HEK293 (cell line): ENCODE results near the gene ARHGAP35.
A peak's percentile ranks its signal among the peaks of the same experiment; 100 is the strongest.

Experiments
- BCL11A ChIP-seq: fragments of 450-650 bp; formaldehyde crosslinking; IDR thresholded peaks from 2 replicates; pipeline ENCODE4 v1.5.1; 2016; ENCODE audit warnings: low read depth, missing biosample characterization, missing genetic modification characterization
- HOXC10 ChIP-seq: sonication (generic); formaldehyde crosslinking; IDR thresholded peaks from 2 replicates; pipeline ENCODE4 v1.8.1; 2023; ENCODE audit warnings: mild to moderate bottlenecking, missing genetic modification reagents
- KLF1 ChIP-seq: fragments of 450-650 bp; formaldehyde crosslinking; IDR thresholded peaks from 2 replicates; pipeline ENCODE4 v1.5.1; 2016; ENCODE audit warnings: missing biosample characterization, missing genetic modification characterization
- KLF7 ChIP-seq: fragments of 450-650 bp; formaldehyde crosslinking; IDR thresholded peaks from 2 replicates; pipeline ENCODE4 v1.5.1; 2016; ENCODE audit warnings: missing biosample characterization, missing genetic modification characterization, borderline replicate concordance
- MZF1 ChIP-seq: fragments of 450-650 bp; formaldehyde crosslinking; IDR thresholded peaks from 2 replicates; pipeline ENCODE4 v1.5.1; 2017; ENCODE audit warnings: missing biosample characterization, missing genetic modification characterization, borderline replicate concordance
- RBAK ChIP-seq: fragments of 450-650 bp; formaldehyde crosslinking; IDR thresholded peaks from 2 replicates; pipeline ENCODE4 v1.5.1; 2016; ENCODE audit warnings: missing biosample characterization, missing genetic modification characterization
- SALL2 ChIP-seq: fragments of 450-650 bp; formaldehyde crosslinking; IDR thresholded peaks from 2 replicates; pipeline ENCODE4 v1.5.0; 2017; ENCODE audit warnings: missing biosample characterization, mild to moderate bottlenecking, missing genetic modification characterization, borderline replicate concordance
- ZBTB1 ChIP-seq: fragments of 450-650 bp; formaldehyde crosslinking; IDR thresholded peaks from 2 replicates; pipeline ENCODE4 v1.5.1; 2016; ENCODE audit warnings: missing biosample characterization, missing genetic modification characterization
- ZFP41 ChIP-seq: fragments of 450-650 bp; formaldehyde crosslinking; IDR thresholded peaks from 2 replicates; pipeline ENCODE4 v1.5.1; 2016; ENCODE audit warnings: missing biosample characterization, missing genetic modification characterization, borderline replicate concordance
- ZNF184 ChIP-seq: fragments of 450-650 bp; IDR thresholded peaks from 2 replicates; pipeline ENCODE4 v1.5.1; 2018; ENCODE audit warnings: missing biosample characterization, mild to moderate bottlenecking, missing genetic modification characterization
- ZNF202 ChIP-seq: fragments of 450-650 bp; formaldehyde crosslinking; IDR thresholded peaks from 2 replicates; pipeline ENCODE4 v1.5.1; 2016; ENCODE audit warnings: missing biosample characterization, missing genetic modification characterization, borderline replicate concordance
- ZNF530 ChIP-seq: fragments of 450-650 bp; formaldehyde crosslinking; IDR thresholded peaks from 2 replicates; pipeline ENCODE4 v1.5.1; 2016; ENCODE audit warnings: low read depth, missing biosample characterization, missing genetic modification characterization
- ZNF549 ChIP-seq: fragments of 450-650 bp; IDR thresholded peaks from 2 replicates; pipeline ENCODE4 v1.5.1; 2018; ENCODE audit warnings: missing biosample characterization, missing genetic modification characterization, mild to moderate bottlenecking, inconsistent platforms, moderate library complexity
- ZNF555 ChIP-seq: fragments of 450-650 bp; formaldehyde crosslinking; conservative IDR thresholded peaks from 2 replicates; pipeline ENCODE4 v1.5.1; 2017; ENCODE audit warnings: missing biosample characterization, mild to moderate bottlenecking, missing genetic modification characterization, inconsistent platforms
- ZNF658 ChIP-seq: fragments of 450-650 bp; formaldehyde crosslinking; IDR thresholded peaks from 2 replicates; pipeline ENCODE4; 2016; ENCODE audit warnings: missing biosample characterization, missing genetic modification characterization
- ZSCAN30 ChIP-seq: fragments of 450-650 bp; IDR thresholded peaks from 2 replicates; pipeline ENCODE4 v1.5.1; 2018; ENCODE audit warnings: missing biosample characterization, mild to moderate bottlenecking, missing genetic modification characterization, moderate library complexity
- TF ChIP-seq, protein P1 (sequence below): fragments of 450-650 bp; formaldehyde crosslinking; IDR thresholded peaks from 2 replicates; pipeline ENCODE4 v1.5.1; 2017; ENCODE audit warnings: missing biosample characterization, mild to moderate bottlenecking, missing genetic modification characterization, moderate library complexity
- TF ChIP-seq, protein P2 (sequence below): fragments of 450-650 bp; formaldehyde crosslinking; IDR thresholded peaks from 2 replicates; pipeline ENCODE4 v1.5.1; 2016; ENCODE audit warnings: missing biosample characterization, missing genetic modification characterization
- TF ChIP-seq, protein P3 (sequence below): fragments of 450-650 bp; formaldehyde crosslinking; IDR thresholded peaks from 2 replicates; pipeline ENCODE4 v1.5.1; 2017; ENCODE audit warnings: missing biosample characterization, missing genetic modification characterization
- TF ChIP-seq, protein P4 (sequence below): fragments of 450-650 bp; formaldehyde crosslinking; IDR thresholded peaks from 2 replicates; pipeline ENCODE4 v1.5.1; 2016; ENCODE audit warnings: missing biosample characterization, missing genetic modification characterization
- TF ChIP-seq, protein P5 (sequence below): fragments of 450-650 bp; formaldehyde crosslinking; IDR thresholded peaks from 2 replicates; pipeline ENCODE4 v1.5.1; 2017; ENCODE audit warnings: missing biosample characterization, missing genetic modification characterization
- TF ChIP-seq, protein P6 (sequence below): fragments of 450-650 bp; formaldehyde crosslinking; IDR thresholded peaks from 2 replicates; pipeline ENCODE4 v1.5.1; 2016; ENCODE audit warnings: missing biosample characterization, missing genetic modification characterization, borderline replicate concordance
- TF ChIP-seq, protein P7 (sequence below): fragments of 450-650 bp; formaldehyde crosslinking; IDR thresholded peaks from 2 replicates; pipeline ENCODE4 v1.5.1; 2016; ENCODE audit warnings: missing biosample characterization, missing genetic modification characterization
- TF ChIP-seq, protein P8 (sequence below): fragments of 450-650 bp; formaldehyde crosslinking; IDR thresholded peaks from 2 replicates; pipeline ENCODE4 v1.5.1; 2017; ENCODE audit warnings: missing biosample characterization, missing genetic modification characterization

ARHGAP35 gene

DNA sequence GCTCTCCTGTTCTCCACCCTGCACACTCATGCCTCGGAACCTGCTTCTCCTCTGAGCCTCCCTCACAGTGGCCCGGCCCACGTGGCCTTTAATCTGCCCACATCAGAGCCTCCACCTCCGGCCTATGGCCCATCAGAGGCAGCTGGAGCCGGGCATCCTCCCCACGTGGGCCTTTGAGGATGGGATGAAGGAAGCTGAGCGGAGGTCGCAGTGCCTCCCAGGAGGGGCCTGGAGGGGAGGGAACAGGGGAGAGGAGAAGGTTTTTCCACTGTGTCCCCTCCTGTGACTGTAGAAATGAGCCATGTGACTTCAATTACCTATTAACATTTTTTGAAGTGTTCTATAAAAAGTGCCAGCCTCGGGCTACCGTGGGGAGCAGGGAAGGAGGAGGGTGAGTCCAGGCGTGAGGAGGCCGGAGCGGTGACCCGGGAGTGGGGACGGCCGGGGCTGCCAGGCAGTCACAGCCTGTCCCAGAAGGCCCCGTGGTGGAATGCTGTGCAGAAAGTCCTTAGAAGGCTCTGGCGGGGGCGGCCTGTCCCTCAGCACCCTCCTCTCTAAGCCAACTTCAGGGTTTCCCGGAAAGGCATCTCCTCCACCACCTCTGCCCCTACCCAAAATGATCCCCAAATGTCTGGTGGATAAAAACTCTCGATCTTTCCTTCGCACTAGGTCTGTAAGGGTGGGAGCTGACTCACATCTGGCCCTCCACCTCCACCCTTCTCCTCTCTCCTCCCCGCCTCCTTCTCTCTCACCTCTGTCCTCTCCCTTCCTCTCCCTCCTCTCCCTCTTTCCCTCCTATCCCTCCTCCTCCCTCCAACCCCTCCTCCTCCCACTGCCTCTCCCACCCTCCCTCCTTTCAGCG, 47.6 kb upstream of the ARHGAP35 start (continued):
- TF ChIP-seq, protein P1, sequence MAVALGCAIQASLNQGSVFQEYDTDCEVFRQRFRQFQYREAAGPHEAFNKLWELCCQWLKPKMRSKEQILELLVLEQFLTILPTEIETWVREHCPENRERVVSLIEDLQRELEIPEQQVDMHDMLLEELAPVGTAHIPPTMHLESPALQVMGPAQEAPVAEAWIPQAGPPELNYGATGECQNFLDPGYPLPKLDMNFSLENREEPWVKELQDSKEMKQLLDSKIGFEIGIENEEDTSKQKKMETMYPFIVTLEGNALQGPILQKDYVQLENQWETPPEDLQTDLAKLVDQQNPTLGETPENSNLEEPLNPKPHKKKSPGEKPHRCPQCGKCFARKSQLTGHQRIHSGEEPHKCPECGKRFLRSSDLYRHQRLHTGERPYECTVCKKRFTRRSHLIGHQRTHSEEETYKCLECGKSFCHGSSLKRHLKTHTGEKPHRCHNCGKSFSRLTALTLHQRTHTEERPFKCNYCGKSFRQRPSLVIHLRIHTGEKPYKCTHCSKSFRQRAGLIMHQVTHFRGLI (tag by site-specific recombination) = no peak
- no peak for TF ChIP-seq BCL11A (tag by site-specific recombination)
- no peak for TF ChIP-seq KLF7
- TF ChIP-seq, protein P2, sequence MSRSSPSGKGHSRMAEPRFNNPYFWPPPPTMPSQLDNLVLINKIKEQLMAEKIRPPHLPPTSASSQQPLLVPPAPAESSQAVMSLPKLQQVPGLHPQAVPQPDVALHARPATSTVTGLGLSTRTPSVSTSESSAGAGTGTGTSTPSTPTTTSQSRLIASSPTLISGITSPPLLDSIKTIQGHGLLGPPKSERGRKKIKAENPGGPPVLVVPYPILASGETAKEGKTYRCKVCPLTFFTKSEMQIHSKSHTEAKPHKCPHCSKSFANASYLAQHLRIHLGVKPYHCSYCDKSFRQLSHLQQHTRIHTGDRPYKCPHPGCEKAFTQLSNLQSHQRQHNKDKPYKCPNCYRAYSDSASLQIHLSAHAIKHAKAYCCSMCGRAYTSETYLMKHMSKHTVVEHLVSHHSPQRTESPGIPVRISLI (tag by site-specific recombination) = no peak
- TF ChIP-seq ZBTB1 (tag by site-specific recombination) = no peak
- TF ChIP-seq, protein P3, sequence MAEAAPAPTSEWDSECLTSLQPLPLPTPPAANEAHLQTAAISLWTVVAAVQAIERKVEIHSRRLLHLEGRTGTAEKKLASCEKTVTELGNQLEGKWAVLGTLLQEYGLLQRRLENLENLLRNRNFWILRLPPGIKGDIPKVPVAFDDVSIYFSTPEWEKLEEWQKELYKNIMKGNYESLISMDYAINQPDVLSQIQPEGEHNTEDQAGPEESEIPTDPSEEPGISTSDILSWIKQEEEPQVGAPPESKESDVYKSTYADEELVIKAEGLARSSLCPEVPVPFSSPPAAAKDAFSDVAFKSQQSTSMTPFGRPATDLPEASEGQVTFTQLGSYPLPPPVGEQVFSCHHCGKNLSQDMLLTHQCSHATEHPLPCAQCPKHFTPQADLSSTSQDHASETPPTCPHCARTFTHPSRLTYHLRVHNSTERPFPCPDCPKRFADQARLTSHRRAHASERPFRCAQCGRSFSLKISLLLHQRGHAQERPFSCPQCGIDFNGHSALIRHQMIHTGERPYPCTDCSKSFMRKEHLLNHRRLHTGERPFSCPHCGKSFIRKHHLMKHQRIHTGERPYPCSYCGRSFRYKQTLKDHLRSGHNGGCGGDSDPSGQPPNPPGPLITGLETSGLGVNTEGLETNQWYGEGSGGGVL (tag by site-specific recombination) = peak; percentile 96
- TF ChIP-seq ZNF202 = no peak
- TF ChIP-seq, protein P4, sequence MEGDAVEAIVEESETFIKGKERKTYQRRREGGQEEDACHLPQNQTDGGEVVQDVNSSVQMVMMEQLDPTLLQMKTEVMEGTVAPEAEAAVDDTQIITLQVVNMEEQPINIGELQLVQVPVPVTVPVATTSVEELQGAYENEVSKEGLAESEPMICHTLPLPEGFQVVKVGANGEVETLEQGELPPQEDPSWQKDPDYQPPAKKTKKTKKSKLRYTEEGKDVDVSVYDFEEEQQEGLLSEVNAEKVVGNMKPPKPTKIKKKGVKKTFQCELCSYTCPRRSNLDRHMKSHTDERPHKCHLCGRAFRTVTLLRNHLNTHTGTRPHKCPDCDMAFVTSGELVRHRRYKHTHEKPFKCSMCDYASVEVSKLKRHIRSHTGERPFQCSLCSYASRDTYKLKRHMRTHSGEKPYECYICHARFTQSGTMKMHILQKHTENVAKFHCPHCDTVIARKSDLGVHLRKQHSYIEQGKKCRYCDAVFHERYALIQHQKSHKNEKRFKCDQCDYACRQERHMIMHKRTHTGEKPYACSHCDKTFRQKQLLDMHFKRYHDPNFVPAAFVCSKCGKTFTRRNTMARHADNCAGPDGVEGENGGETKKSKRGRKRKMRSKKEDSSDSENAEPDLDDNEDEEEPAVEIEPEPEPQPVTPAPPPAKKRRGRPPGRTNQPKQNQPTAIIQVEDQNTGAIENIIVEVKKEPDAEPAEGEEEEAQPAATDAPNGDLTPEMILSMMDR (tag by site-specific recombination) = no peak
- TF ChIP-seq KLF1 (tag by site-specific recombination) = peak; percentile 60
- no peak for TF ChIP-seq HOXC10 (CRISPR knock-in tag)
- no peak for TF ChIP-seq ZSCAN30 (tag by site-specific recombination)
- TF ChIP-seq, protein P5, sequence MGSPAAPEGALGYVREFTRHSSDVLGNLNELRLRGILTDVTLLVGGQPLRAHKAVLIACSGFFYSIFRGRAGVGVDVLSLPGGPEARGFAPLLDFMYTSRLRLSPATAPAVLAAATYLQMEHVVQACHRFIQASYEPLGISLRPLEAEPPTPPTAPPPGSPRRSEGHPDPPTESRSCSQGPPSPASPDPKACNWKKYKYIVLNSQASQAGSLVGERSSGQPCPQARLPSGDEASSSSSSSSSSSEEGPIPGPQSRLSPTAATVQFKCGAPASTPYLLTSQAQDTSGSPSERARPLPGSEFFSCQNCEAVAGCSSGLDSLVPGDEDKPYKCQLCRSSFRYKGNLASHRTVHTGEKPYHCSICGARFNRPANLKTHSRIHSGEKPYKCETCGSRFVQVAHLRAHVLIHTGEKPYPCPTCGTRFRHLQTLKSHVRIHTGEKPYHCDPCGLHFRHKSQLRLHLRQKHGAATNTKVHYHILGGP (tag by site-specific recombination) = no peak
- TF ChIP-seq ZNF530 (tag by site-specific recombination) = no peak
- TF ChIP-seq, protein P6, sequence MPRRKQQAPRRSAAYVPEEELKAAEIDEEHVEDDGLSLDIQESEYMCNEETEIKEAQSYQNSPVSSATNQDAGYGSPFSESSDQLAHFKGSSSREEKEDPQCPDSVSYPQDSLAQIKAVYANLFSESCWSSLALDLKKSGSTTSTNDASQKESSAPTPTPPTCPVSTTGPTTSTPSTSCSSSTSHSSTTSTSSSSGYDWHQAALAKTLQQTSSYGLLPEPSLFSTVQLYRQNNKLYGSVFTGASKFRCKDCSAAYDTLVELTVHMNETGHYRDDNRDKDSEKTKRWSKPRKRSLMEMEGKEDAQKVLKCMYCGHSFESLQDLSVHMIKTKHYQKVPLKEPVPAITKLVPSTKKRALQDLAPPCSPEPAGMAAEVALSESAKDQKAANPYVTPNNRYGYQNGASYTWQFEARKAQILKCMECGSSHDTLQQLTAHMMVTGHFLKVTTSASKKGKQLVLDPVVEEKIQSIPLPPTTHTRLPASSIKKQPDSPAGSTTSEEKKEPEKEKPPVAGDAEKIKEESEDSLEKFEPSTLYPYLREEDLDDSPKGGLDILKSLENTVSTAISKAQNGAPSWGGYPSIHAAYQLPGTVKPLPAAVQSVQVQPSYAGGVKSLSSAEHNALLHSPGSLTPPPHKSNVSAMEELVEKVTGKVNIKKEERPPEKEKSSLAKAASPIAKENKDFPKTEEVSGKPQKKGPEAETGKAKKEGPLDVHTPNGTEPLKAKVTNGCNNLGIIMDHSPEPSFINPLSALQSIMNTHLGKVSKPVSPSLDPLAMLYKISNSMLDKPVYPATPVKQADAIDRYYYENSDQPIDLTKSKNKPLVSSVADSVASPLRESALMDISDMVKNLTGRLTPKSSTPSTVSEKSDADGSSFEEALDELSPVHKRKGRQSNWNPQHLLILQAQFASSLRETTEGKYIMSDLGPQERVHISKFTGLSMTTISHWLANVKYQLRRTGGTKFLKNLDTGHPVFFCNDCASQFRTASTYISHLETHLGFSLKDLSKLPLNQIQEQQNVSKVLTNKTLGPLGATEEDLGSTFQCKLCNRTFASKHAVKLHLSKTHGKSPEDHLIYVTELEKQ (tag by site-specific recombination) = no peak
- TF ChIP-seq ZNF549 (tag by site-specific recombination) = no peak
- TF ChIP-seq ZNF184 (tag by site-specific recombination) = no peak
- TF ChIP-seq, protein P7, sequence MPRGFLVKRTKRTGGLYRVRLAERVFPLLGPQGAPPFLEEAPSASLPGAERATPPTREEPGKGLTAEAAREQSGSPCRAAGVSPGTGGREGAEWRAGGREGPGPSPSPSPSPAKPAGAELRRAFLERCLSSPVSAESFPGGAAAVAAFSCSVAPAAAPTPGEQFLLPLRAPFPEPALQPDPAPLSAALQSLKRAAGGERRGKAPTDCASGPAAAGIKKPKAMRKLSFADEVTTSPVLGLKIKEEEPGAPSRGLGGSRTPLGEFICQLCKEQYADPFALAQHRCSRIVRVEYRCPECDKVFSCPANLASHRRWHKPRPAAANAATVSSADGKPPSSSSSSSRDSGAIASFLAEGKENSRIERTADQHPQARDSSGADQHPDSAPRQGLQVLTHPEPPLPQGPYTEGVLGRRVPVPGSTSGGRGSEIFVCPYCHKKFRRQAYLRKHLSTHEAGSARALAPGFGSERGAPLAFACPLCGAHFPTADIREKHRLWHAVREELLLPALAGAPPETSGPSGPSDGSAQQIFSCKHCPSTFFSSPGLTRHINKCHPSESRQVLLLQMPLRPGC = no peak
- TF ChIP-seq ZFP41 (tag by site-specific recombination) = no peak
- no peak for TF ChIP-seq SALL2 (tag by site-specific recombination)
- TF ChIP-seq ZNF658 (tag by site-specific recombination) = no peak
- TF ChIP-seq, protein P8, sequence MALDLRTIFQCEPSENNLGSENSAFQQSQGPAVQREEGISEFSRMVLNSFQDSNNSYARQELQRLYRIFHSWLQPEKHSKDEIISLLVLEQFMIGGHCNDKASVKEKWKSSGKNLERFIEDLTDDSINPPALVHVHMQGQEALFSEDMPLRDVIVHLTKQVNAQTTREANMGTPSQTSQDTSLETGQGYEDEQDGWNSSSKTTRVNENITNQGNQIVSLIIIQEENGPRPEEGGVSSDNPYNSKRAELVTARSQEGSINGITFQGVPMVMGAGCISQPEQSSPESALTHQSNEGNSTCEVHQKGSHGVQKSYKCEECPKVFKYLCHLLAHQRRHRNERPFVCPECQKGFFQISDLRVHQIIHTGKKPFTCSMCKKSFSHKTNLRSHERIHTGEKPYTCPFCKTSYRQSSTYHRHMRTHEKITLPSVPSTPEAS = no peak
- no peak for TF ChIP-seq ZNF555 (tag by site-specific recombination)
- no peak for TF ChIP-seq RBAK (tag by site-specific recombination)
- no peak for TF ChIP-seq MZF1 (tag by site-specific recombination)
